Measurements from ENCODE around the gene AMOTL1. TPM values are rescaled to one million over a fixed set of nuclear protein-coding genes. Genes with fewer than 3 reads are reported as not detected.

Gene AMOTL1
- total RNA-seq, 2 donors from 2014 or later, result 45.0 to 60.0 TPM

GRCh38 chr11:94922321-94923003, 154.3 kb downstream of the AMOTL1 start:
- H3K36me3 Mint-ChIP-seq (ENCODE audit: low read depth), result no peaks in the 10 kb centered on the region
- H3K27me3 ChIP-seq (ENCODE audit: control insufficient read depth, insufficient read depth, low read length, poor library complexity, severe bottlenecking), result no peaks in the 10 kb centered on the region
- 50 to 79% methylated on average over 1 to 5 of the region's 5 CpGs for WGBS, 2 experiments (ENCODE audit: insufficient coverage in 1 of 2, insufficient read length in 1 of 2)
- H3K9ac ChIP-seq (ENCODE audit: extremely low read depth, low read length, poor library complexity, severe bottlenecking), result no peak overlapping the region
- no peaks in the 10 kb centered on the region for H3K9me3 ChIP-seq (ENCODE audit: control insufficient read depth, low read length)
- no peak overlapping the region for H3K4me3 Mint-ChIP-seq
- H3K27me3 Mint-ChIP-seq (ENCODE audit: insufficient read depth), result peaks cover 8% of the 10 kb centered on the region
- TF ChIP-seq, protein P1, sequence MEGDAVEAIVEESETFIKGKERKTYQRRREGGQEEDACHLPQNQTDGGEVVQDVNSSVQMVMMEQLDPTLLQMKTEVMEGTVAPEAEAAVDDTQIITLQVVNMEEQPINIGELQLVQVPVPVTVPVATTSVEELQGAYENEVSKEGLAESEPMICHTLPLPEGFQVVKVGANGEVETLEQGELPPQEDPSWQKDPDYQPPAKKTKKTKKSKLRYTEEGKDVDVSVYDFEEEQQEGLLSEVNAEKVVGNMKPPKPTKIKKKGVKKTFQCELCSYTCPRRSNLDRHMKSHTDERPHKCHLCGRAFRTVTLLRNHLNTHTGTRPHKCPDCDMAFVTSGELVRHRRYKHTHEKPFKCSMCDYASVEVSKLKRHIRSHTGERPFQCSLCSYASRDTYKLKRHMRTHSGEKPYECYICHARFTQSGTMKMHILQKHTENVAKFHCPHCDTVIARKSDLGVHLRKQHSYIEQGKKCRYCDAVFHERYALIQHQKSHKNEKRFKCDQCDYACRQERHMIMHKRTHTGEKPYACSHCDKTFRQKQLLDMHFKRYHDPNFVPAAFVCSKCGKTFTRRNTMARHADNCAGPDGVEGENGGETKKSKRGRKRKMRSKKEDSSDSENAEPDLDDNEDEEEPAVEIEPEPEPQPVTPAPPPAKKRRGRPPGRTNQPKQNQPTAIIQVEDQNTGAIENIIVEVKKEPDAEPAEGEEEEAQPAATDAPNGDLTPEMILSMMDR (conservative IDR thresholded peaks at IDR 0.05), result no peak
- peak; percentile 72 for DNase-seq
- no peaks in the 10 kb centered on the region for H3K4me1 ChIP-seq (ENCODE audit: control insufficient read depth, insufficient read depth, low read length)
- H3K27ac ChIP-seq (ENCODE audit: low read depth, low read length), result no peak overlapping the region
- H3K36me3 ChIP-seq (ENCODE audit: control insufficient read depth, insufficient read depth, low read length), result no peaks in the 10 kb centered on the region
- H3K4me1 Mint-ChIP-seq, result peaks cover 32% of the 10 kb centered on the region
- no peak overlapping the region for H3K4me3 ChIP-seq (ENCODE audit: low read length)
- no peaks in the 10 kb centered on the region for H3K9me3 Mint-ChIP-seq
- H3K27ac Mint-ChIP-seq, result no peak overlapping the region

DNA sequence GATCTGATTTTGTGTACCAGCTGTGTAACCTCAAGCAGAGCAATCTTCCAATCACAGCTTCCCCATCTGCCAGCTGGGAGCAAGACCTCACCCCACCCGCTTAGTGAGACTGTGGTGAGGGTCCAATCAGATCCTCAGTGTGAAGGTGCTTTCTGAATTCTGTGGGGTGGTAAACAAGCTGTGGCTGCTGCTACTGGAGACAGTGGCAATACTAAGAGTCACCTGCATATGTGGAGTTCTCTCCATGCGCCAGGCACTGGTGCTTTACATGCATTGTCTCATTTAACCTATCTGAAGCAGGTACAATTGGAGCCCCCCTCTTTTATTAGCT, 154.8 kb downstream of the AMOTL1 start:
- no peak overlapping the region for H3K4me3 ChIP-seq (ENCODE audit: low read length)
- TF ChIP-seq, protein P1 (conservative IDR thresholded peaks at IDR 0.05), result no peak
- H3K36me3 ChIP-seq (ENCODE audit: control insufficient read depth, insufficient read depth, low read length), result no peaks in the 10 kb centered on the region
- Mint-ChIP-seq H3K36me3 (ENCODE audit: low read depth) (no peaks in the 10 kb centered on the region), H3K27me3 (ENCODE audit: insufficient read depth) (peaks cover 8% of the 10 kb centered on the region), H3K4me3 (no peak overlapping the region), H3K9me3 (no peaks in the 10 kb centered on the region), H3K27ac (no peak overlapping the region), H3K4me1 (peaks cover 32% of the 10 kb centered on the region)
- 85 to 87% methylated on average over 2 of the region's 2 CpGs for WGBS, 2 experiments (ENCODE audit: insufficient coverage in 1 of 2, insufficient read length in 1 of 2)
- H3K4me1 ChIP-seq (ENCODE audit: control insufficient read depth, insufficient read depth, low read length), result no peaks in the 10 kb centered on the region
- no peak for DNase-seq
- H3K27me3 ChIP-seq (ENCODE audit: control insufficient read depth, insufficient read depth, low read length, poor library complexity, severe bottlenecking), result no peaks in the 10 kb centered on the region
- H3K9me3 ChIP-seq (ENCODE audit: control insufficient read depth, low read length), result no peaks in the 10 kb centered on the region
- H3K9ac ChIP-seq (ENCODE audit: extremely low read depth, low read length, poor library complexity, severe bottlenecking), result no peak overlapping the region
- no peak overlapping the region for H3K27ac ChIP-seq (ENCODE audit: low read depth, low read length)

DNA sequence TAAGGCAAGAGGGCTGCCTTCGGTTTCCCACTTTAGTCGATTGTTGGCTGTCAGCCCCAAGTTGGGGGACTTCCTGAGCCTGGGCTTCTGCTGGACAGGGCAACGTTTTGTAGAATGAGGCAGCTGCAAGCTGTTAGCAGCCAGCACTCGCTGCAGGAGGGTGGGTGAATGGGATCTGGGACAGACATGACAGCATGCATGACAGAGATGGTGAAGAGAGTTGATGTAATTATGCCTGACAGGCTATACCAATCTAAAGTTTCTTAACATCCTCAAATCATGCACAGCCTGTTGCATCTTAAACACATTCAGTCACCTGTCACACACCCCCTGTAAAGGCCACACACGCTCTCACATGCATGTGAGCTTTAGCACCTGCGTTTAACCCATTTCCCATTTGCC, 156.0 kb downstream of the AMOTL1 start:
- TF ChIP-seq, protein P1 (conservative IDR thresholded peaks at IDR 0.05), result no peak
- H3K27me3 ChIP-seq (ENCODE audit: control insufficient read depth, insufficient read depth, low read length, poor library complexity, severe bottlenecking), result no peaks in the 10 kb centered on the region
- H3K9me3 ChIP-seq (ENCODE audit: control insufficient read depth, low read length), result no peaks in the 10 kb centered on the region
- no peak for DNase-seq
- no peak overlapping the region for H3K4me3 ChIP-seq (ENCODE audit: low read length)
- no peaks in the 10 kb centered on the region for H3K36me3 Mint-ChIP-seq (ENCODE audit: low read depth)
- H3K4me1 Mint-ChIP-seq, result peaks cover 32% of the 10 kb centered on the region
- no peak overlapping the region for H3K9ac ChIP-seq (ENCODE audit: extremely low read depth, low read length, poor library complexity, severe bottlenecking)
- no peaks in the 10 kb centered on the region for H3K4me1 ChIP-seq (ENCODE audit: control insufficient read depth, insufficient read depth, low read length)
- no peaks in the 10 kb centered on the region for H3K9me3 Mint-ChIP-seq
- WGBS, 2 experiments (ENCODE audit: insufficient coverage in 1 of 2, insufficient read length in 1 of 2), result 81 to 87% methylated on average over 2 to 6 of the region's 6 CpGs
- H3K4me3 Mint-ChIP-seq, result no peak overlapping the region
- H3K36me3 ChIP-seq (ENCODE audit: control insufficient read depth, insufficient read depth, low read length), result no peaks in the 10 kb centered on the region
- H3K27ac Mint-ChIP-seq, result no peak overlapping the region
- H3K27me3 Mint-ChIP-seq (ENCODE audit: insufficient read depth), result peaks cover 7% of the 10 kb centered on the region
- no peak overlapping the region for H3K27ac ChIP-seq (ENCODE audit: low read depth, low read length)
